IPS DF 4.7 (cell line): ENCODE data around the gene EWSR1.
"Not testable (repeated sequence)": the region's sequence is repeated elsewhere in the genome, so short reads cannot be mapped to it uniquely, and the experiment has no call there.

Experiments used
- DNase-seq: peaks from one replicate; pipeline ENCODE4 v3.0.0-alpha.2; 2013; ENCODE audit warnings: low spot score; ENCODE audit errors: extremely low read depth

Gene EWSR1, protein sequence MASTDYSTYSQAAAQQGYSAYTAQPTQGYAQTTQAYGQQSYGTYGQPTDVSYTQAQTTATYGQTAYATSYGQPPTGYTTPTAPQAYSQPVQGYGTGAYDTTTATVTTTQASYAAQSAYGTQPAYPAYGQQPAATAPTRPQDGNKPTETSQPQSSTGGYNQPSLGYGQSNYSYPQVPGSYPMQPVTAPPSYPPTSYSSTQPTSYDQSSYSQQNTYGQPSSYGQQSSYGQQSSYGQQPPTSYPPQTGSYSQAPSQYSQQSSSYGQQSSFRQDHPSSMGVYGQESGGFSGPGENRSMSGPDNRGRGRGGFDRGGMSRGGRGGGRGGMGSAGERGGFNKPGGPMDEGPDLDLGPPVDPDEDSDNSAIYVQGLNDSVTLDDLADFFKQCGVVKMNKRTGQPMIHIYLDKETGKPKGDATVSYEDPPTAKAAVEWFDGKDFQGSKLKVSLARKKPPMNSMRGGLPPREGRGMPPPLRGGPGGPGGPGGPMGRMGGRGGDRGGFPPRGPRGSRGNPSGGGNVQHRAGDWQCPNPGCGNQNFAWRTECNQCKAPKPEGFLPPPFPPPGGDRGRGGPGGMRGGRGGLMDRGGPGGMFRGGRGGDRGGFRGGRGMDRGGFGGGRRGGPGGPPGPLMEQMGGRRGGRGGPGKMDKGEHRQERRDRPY

DNA sequence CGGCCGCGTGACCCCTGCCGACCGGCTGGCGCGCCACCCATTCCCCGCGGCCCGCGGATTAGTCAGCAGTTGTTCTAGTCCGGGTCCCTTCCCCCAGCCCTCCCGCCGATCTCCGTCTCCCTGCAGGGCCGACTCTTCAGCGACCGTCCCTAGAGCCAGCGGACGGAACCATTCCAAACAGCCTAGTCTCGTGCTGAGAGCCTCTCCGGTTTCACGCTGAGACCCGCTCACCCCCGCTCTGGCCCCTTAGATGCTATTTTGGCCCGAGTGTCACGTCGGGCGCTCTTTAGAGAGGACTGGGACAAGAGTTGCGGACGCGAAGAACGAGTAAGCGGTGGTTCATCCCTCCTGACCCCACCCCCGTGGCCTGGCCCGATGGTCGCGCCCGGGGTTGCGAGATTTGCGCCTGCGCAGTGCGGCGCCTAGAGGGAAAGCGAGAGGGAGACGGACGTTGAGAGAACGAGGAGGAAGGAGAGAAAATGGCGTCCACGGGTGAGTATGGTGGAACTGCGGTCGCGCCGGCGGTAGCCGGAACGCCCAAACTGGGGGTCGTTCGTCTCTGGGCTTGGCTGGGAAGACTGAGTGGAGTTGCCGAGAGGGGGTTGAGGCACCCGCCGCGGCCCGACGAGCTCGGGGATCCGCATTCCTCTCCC lies at the start of gene EWSR1, which contains the start of gene RHBDD3:
EWSR1 (plus strand) TSS at position 411 of the 653 bp plus-strand sequence; CDS start at position 480, 69 bp downstream.
RHBDD3 (minus strand) TSS at position 124 of the 653 bp plus-strand sequence. CDS start 2,355 bp downstream, outside the sequence.
- peak; percentile 60 for DNase-seq

GRCh38 chr22:29218758-29219408 lies 49.2 kb upstream of the EWSR1 start:
- no peak for DNase-seq

GRCh38 chr22:29219409-29219782 lies 48.7 kb upstream of the EWSR1 start:
- DNase-seq: not testable (repeated sequence)

DNA sequence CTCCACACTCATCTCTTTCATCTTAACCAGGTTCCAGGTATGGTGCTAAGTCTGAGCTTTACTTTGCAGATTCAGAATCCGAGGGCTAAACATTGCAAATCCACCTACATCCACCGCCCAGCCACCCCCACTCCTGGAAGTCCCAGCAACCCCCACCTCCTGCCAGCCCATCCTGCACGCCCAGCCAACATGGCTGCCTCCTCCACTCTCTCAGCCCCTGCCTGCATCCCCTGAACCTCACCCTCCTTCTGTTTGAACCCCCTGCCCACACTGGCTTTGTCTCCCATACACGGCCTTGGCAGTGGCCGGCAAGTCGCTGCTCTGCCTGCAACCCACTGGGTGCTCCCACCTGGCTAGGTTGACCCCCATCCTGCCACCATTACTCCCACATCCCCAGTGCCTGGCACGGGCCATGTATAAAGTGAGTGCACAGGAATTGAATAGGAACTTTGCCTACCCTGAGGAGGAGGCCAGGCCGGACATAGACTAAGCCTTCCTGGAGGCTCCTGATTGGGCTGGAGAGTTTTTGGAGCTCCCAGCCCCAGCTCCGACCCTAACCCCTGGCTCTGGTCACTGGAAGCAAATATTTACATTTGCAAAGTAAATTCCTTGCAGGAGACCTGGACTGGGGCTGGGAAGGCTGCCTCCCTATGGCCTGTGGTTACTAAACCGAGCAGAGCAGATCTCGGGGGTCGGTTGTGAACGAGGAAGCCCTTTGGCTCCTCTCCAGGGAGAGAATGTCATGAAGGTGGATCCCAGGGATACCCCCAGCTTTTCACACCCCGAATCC lies 48.0 kb upstream of the EWSR1 start:
- DNase-seq: no peak

GRCh38 chr22:29224121-29224858 lies 43.8 kb upstream of the EWSR1 start:
- DNase-seq: no peak

GRCh38 chr22:29224859-29225410 lies 43.1 kb upstream of the EWSR1 start:
- no peak for DNase-seq

DNA sequence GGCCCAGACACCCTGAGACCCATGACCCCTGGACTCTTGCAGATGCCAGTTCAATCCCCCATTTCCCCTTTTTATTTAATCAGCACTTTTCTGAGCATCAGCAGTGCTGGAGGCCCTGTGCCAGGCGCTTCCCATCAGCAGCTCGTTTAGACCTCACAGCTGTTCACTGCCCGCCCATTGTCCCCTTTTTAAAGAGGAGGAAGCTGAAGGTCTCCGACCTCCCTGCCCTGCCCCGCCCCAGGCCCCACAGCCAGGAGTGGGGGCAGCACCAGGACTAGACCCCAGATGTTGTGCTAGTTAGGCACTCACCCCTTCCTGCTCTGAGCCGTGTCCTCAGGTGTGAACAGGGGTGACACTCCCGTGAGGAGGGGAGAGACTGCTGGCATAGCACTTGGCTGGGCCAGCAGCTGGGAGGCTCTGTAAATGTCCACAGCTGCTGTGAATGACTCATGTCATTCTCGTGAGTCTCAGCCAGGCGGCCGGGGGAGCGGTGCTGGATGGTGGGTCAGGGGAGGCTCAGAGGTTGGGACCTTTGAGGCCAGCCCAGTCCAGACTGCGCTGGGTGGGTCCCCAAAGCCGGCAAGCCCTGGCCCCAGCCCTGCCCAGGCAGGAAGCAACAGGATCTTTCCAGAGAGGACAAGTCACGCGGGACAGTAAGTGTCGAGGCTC lies 42.5 kb upstream of the EWSR1 start:
- no peak for DNase-seq

DNA sequence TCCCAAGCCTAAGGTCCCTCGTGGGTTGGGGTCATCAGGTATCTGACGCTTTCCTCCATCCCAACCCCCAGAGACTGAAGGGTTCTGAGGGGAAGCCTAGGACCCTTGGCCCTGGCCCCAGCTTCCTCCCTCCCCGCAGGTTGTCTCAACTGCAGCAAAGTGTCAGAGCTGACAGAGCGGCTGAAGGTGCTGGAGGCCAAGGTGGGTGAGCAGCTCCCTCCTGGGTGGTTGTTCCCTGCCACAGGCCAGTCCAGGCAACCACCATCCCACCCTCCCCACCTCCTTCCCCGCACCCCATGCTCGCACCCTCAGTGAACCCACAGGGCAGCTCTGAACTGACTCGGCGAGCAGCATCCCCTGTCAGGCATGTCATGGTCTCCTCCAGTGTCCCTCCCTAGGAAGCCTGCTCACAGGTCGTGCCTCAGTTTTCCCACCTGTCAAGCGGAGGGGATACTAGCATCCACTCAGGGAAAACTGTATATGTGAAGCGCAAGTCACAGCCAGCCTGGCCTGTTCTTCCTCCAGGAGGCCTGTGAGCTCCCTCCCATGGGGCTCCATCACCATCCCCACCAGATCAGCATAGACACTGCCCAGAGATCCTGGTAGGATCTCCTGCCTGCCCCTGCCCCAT lies 41.6 kb upstream of the EWSR1 start:
- no peak for DNase-seq

GRCh38 chr22:29230972-29231875 lies 36.8 kb upstream of the EWSR1 start:
- no peak for DNase-seq

GRCh38 chr22:29231971-29232959 lies 35.8 kb upstream of the EWSR1 start:
- DNase-seq: no peak

- no peak for DNase-seq
These were observed 34.7 kb upstream of the EWSR1 start for GRCh38 chr22:29233277-29233877.

DNA sequence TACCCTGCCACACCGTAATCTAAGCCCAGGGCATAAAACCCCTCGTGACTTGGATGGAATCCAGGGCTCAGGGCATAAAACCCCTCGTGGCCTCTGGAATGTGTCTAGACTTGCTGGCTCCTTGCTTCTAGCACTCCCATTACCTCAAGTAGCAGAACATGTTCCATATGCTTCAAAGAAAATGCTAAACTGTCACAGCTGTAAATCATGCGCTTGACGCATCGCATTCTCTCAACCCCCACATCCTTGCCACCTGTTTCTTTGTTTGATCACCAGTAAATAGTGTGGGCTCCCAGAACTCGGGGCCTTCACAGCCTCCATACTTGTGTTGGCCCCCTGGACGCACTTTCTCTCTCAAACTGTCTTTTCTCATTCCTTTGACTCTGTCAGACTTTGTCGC lies 27.6 kb upstream of the EWSR1 start:
- not testable (repeated sequence) for DNase-seq

DNA sequence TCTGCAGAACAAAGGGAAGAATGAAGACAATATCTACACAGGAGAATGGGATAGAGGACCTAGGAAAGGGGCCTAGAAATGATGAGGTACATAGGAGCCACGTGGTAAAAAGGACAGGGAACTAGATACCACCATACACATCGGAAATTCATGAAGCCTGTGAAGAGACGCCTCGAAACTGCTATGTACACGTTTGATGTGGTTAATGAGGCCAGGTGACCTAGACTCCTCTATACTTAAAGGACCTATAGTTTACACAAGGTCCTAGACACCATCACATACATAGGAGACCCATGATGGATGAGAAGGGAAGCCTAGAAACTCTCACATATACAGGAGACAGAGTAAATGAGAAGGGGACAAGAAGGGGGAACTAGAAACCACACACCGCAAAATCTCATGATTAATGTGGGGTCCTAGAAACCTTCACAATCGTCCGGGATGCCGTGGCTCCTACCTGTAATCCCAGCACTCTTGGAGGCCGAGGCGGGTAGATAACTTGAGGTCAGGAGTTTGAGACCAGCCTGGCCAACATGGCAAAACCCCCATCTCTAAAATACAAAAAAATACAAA lies 24.1 kb upstream of the EWSR1 start:
- no peak for DNase-seq

DNA sequence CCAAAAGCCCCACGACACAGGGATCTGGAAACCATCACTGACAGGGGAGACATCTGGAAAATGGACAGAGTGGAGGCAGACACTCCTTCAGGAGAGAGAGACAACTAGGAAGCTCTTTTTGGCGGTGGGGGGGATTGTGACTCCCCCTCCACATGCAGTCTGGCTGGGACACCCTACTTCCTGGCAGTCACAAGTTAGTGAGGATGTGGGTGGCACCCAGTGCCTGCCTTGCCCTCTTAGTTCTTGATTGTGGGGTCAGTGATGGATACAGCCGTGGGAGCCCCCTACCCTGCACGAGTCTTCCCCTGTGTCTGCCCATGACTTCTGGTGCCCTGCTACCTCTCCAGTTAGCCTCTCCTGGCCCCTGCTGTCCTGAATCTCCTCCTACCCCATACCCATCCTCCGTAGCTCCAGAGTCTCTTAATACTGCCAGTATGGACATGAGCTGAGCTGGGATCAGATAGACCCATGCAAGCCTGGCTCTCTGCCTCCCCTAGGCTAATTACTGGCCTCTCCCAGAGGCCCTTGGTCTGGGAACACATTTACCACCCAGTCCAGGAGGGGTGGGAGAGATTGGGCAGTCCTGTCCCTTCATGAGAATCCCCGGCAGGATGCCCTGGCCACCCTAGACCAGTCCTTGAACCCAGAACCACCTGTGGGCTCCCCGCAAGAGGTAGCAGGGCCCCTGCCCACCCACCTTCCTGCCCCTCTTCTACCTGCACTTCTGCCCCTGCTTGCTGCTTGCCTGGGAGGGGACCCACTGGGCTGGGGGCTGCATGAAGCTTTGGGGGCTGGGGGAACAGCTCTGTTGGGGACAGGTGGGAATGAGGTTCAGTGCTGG lies 23.1 kb upstream of the EWSR1 start:
- no peak for DNase-seq
